ENCODE measurements around the gene BCL11A.

Gene BCL11A

GRCh38 chr2:60412027-60412426 lies 141.4 kb downstream of the BCL11A start:
- no peak overlapping the region for H3K4me3 ChIP-seq (ENCODE audit: low read length)
- no peak for TF ChIP-seq CTCF (conservative IDR thresholded peaks at IDR 0.05; ENCODE audit: low read depth, low read length)
- no peak for DNase-seq (ENCODE audit: low read depth)

GRCh38 chr2:60411295-60411694 lies 142.2 kb downstream of the BCL11A start:
- no peak for TF ChIP-seq CTCF (conservative IDR thresholded peaks at IDR 0.05; ENCODE audit: low read depth, low read length)
- no peak overlapping the region for H3K4me3 ChIP-seq (ENCODE audit: low read length)
- no peak for DNase-seq (ENCODE audit: low read depth)

- H3K4me3 ChIP-seq (ENCODE audit: low read length), result no peak overlapping the region
- DNase-seq (ENCODE audit: low read depth), result no peak
- no peak for TF ChIP-seq CTCF (conservative IDR thresholded peaks at IDR 0.05; ENCODE audit: low read depth, low read length)
Measured at GRCh38 chr2:60410456-60411146, 142.9 kb downstream of the BCL11A start.

GRCh38 chr2:60409531-60409871 lies 144.0 kb downstream of the BCL11A start:
- no peak for TF ChIP-seq CTCF (conservative IDR thresholded peaks at IDR 0.05; ENCODE audit: low read depth, low read length)
- DNase-seq (ENCODE audit: low read depth), result no peak
- H3K4me3 ChIP-seq (ENCODE audit: low read length), result no peak overlapping the region

GRCh38 chr2:60408811-60409530 lies 144.5 kb downstream of the BCL11A start:
- DNase-seq (ENCODE audit: low read depth), result no peak
- H3K4me3 ChIP-seq (ENCODE audit: low read length), result no peak overlapping the region
- TF ChIP-seq CTCF (conservative IDR thresholded peaks at IDR 0.05; ENCODE audit: low read depth, low read length), result no peak

GRCh38 chr2:60408207-60408606 lies 145.2 kb downstream of the BCL11A start:
- no peak for DNase-seq (ENCODE audit: low read depth)
- H3K4me3 ChIP-seq (ENCODE audit: low read length), result no peak overlapping the region
- TF ChIP-seq CTCF (conservative IDR thresholded peaks at IDR 0.05; ENCODE audit: low read depth, low read length), result no peak

- DNase-seq (ENCODE audit: low read depth), result no peak
- no peak overlapping the region for H3K4me3 ChIP-seq (ENCODE audit: low read length)
- TF ChIP-seq CTCF (conservative IDR thresholded peaks at IDR 0.05; ENCODE audit: low read depth, low read length), result no peak
Measured at GRCh38 chr2:60407398-60407797, 146.1 kb downstream of the BCL11A start.

Data from retinal pigment epithelial cell (primary cell).